Panc1 (cell line): ENCODE data around the gene SRSF2.

Experiments
- CTCF ChIP-seq: fragments of 450-650 bp; IDR thresholded peaks from 2 replicates; pipeline ENCODE4 v1.5.1; 2017; ENCODE audit warnings: mild to moderate bottlenecking
- REST ChIP-seq, 2 experiments: IDR thresholded peaks; 2 replicates each; pipeline ENCODE4 v1.6.1; 2011 to 2012; ENCODE audit warnings: low read depth in 2 of 2, control low read depth in 1 of 2, low read length in 1 of 2, mild to moderate bottlenecking in 1 of 2, moderate library complexity in 1 of 2; ENCODE audit not compliant: insufficient read depth in 1 of 2

- TF ChIP-seq CTCF (no peak), REST (IDR thresholded peaks at IDR 0.05; ENCODE audit: insufficient read depth in 1 of 2, low read depth in 2 of 2, low read length in 1 of 2) (no peak)
These were observed 16.9 kb downstream of the SRSF2 start for GRCh38 chr17:76720211-76720610.
